HEK293T (cell line): ENCODE results near the gene RAB15.

Experiments
- BHLHE40 ChIP-seq: fragments of 450-650 bp; IDR thresholded peaks from 2 replicates; pipeline ENCODE4 v1.6.1; 2016; ENCODE audit warnings: mild to moderate bottlenecking, moderate library complexity, borderline replicate concordance
- ELF4 ChIP-seq: fragments of 450-650 bp; IDR thresholded peaks from 2 replicates; pipeline ENCODE4 v1.6.1; 2017; ENCODE audit warnings: antibody characterized with exemption
- FOXA1 ChIP-seq: fragments of 450-650 bp; IDR thresholded peaks from 2 replicates; pipeline ENCODE4 v1.6.1; 2016; ENCODE audit warnings: mild to moderate bottlenecking
- FOXK2 ChIP-seq: fragments of 450-650 bp; IDR thresholded peaks from 2 replicates; pipeline ENCODE4 v1.6.1; 2016; ENCODE audit warnings: mild to moderate bottlenecking
- FOXM1 ChIP-seq: fragments of 450-650 bp; IDR thresholded peaks from 2 replicates; pipeline ENCODE4 v1.6.1; 2017; ENCODE audit warnings: mild to moderate bottlenecking, borderline replicate concordance
- NFRKB ChIP-seq: fragments of 450-650 bp; IDR thresholded peaks from 2 replicates; pipeline ENCODE4 v1.6.1; 2016; ENCODE audit warnings: mild to moderate bottlenecking, moderate library complexity
- SP1 ChIP-seq: fragments of 450-650 bp; IDR thresholded peaks from 2 replicates; pipeline ENCODE4 v1.6.1; 2017
- SUZ12 ChIP-seq: fragments of 450-650 bp; IDR thresholded peaks from 2 replicates; pipeline ENCODE4 v1.6.1; 2016; ENCODE audit warnings: mild to moderate bottlenecking
- TARDBP ChIP-seq: fragments of 450-650 bp; IDR thresholded peaks from 2 replicates; pipeline ENCODE4 v1.6.1; 2016
- ZNF384 ChIP-seq: fragments of 450-650 bp; IDR thresholded peaks from 2 replicates; pipeline ENCODE4 v1.6.1; 2016
- TF ChIP-seq, protein P1 (sequence below): fragments of 450-650 bp; IDR thresholded peaks from 2 replicates; pipeline ENCODE4 v1.6.1; 2016

DNA sequence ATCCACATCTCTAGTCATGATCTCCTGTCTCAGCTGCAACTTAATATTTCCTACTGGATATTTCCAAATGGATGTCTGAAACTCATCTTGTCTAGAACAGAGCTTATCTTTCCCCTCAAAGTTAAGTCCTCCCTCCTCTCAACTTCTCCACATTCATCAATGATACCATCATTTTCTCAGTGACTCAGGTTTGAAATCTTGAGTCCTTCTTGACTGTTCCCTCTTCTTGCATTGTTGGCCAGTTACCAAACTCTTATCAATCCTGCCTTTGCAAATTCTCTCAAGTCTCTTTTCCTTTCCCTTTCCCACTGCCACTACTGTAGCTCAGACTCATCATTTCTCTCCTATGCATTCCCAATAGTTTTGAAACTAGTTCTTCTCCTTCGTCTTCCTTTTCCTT, 72.2 kb downstream of the RAB15 start:
- TF ChIP-seq BHLHE40 = no peak
- TF ChIP-seq ZNF384 = no peak
- no peak for TF ChIP-seq SUZ12
- no peak for TF ChIP-seq SP1
- TF ChIP-seq TARDBP = no peak
- TF ChIP-seq FOXK2 = no peak
- no peak for TF ChIP-seq FOXM1
- TF ChIP-seq FOXA1 = no peak
- TF ChIP-seq, protein P1, sequence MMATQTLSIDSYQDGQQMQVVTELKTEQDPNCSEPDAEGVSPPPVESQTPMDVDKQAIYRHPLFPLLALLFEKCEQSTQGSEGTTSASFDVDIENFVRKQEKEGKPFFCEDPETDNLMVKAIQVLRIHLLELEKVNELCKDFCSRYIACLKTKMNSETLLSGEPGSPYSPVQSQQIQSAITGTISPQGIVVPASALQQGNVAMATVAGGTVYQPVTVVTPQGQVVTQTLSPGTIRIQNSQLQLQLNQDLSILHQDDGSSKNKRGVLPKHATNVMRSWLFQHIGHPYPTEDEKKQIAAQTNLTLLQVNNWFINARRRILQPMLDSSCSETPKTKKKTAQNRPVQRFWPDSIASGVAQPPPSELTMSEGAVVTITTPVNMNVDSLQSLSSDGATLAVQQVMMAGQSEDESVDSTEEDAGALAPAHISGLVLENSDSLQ = no peak
- TF ChIP-seq NFRKB = no peak
- no peak for TF ChIP-seq ELF4
